Activated T-cell treated with anti-CD3 and anti-CD28 coated beads for 24 hours (primary cell): ENCODE results near the gene UBALD1.
"Not testable (repeated sequence)": the region's sequence is repeated elsewhere in the genome, so short reads cannot be mapped to it uniquely, and the experiment has no call there.

Experiments used
- DNase-seq: peaks from one replicate; pipeline ENCODE4 v3.0.0-alpha.2; 2020; ENCODE audit warnings: low read depth

The UBALD1 gene

GRCh38 chr16:4597174-4597573, 17.5 kb downstream of the UBALD1 start:
- DNase-seq: no peak

DNA sequence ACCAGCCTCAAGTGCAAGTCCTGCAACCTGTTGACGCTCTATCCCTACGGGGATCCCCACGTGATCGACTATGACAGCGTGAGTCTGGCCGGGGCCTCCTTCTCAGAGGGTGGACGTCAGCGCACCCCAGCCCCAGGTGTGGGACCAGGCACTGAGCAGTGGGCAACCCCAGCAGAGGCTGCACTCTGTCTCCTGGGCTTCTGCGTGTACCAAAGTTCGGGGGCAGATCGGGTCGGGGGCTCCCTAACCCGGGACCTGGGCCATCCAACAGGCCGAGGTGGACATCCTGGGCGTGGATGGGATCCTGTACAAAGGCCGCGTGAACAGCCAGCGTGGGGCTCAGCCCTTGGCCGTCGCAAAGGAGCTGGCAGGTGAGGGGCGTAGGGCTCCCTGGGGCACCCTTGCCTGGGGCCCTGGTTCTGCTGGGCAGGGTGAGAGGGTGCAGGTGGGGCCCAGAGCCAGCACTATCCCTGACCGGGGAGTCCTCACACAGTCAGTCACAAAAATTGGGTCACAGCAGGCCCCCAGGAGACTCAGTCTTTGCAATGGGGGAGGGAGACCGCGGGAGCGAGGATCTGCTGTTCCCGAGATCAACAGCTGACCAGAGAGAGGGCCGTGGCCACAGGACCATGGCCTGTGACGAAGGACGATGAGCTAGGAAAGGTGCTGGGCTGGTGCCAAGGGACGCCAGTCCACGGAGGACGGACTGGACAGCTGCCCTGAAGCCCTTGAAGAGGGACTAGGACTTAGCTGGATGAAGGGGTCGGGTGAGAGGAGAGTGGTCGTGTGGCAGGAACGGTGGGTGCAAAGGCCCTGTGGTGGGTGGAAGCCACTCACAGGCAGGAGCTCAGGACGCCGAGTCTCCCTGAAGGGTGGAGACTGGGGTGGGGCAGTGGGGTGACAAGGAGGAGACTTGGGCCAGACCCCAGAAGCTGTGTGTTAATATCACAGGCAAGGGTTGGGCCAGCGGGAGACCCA, 20.0 kb downstream of the UBALD1 start:
- no peak for DNase-seq

- no peak for DNase-seq
These were observed 21.6 kb downstream of the UBALD1 start for GRCh38 chr16:4593086-4593485.

GRCh38 chr16:4591706-4592470, 22.8 kb downstream of the UBALD1 start:
- no peak for DNase-seq

- no peak for DNase-seq
These were observed 23.5 kb downstream of the UBALD1 start for GRCh38 chr16:4591191-4591590.

- no peak for DNase-seq
These were observed 25.7 kb downstream of the UBALD1 start for GRCh38 chr16:4588961-4589360.

DNA sequence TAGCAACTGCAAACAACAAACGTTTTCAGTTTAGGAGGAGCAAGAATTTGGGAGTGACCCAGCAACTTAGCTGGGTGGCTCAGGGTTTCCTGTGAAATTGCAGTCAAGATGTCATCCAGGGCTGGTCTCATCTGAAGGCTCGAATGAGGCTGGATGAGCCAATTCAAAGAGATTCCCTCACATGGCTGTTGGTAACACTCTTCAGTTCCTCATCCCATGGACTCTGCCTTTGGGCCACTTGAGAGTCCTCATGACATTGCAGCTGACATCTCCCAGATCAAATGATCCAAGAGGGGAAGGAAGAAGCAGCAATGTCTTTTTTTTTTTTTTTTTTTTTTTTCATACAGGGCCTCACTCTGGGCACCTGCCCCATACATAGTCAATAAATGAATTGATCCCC, 26.3 kb downstream of the UBALD1 start:
- no peak for DNase-seq

DNA sequence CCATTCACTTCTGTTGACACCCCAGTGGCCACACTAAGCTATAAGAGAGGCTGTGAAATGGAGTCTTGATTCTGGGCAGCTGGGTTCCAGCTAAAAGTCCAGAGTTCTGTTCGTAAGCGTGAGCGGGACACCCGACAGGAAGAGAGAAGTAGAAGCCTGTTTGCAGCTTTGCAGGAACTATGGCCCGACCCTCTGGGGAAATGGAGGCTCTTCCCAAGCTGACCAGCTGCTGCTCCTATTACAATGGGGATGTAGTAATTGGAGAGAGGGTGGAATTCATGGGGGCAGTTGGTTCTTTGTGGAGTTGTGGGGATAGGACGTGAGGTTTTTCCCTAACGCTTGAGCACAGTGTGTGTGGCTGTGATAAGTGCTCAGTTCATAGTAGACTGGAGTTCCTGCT, 28.4 kb downstream of the UBALD1 start:
- DNase-seq: no peak

- DNase-seq: no peak
These were observed 30.8 kb downstream of the UBALD1 start for GRCh38 chr16:4583906-4584305.

DNA sequence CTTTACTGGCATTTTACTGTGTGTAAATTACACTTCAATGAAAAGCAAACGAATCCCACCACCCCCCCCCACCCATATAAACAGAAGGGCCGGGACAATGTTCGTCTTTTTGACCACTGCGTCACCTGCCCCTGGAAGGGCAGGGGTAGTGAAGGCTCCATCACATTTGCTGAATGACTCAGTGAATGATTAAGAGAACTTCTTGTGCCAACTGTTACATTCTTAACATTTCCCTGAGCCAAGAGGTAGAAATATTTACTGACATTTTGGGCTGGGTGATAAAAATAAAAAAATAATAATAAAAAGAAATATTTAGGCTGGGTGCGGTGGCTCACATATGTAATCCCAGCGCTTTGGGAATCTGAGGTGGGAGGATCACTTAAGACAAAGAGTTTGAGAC, 34.4 kb downstream of the UBALD1 start:
- no peak for DNase-seq

DNA sequence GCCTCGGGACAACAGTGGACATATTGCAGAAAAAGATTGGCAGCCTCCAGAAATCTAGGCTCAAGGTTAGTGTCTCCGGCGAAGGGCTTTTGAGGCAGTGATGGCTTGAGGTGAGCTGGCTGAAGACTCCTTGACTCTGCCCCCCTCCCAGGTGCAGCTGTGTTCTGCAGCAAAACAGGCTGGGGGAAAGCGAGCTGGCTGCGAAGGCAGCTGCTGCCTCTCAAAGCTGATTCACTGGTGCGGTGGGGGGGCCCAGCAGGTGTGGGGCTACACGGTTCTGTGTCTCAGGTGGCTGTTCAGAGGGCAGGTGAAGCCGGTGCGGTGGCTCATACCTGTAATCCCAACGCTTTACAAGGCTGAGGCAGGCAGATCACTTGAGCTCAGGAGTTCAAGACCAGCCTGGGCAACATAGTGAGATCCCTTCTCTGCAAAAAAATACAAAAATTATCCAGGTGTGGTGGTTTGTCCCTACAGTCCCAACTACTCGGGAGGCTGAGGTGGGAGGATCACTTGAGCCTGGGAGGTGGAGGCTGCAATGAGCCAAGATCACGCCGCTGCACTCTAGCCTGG, 35.6 kb downstream of the UBALD1 start:
- no peak for DNase-seq

GRCh38 chr16:4576008-4576407, 38.7 kb downstream of the UBALD1 start:
- DNase-seq: no peak

DNA sequence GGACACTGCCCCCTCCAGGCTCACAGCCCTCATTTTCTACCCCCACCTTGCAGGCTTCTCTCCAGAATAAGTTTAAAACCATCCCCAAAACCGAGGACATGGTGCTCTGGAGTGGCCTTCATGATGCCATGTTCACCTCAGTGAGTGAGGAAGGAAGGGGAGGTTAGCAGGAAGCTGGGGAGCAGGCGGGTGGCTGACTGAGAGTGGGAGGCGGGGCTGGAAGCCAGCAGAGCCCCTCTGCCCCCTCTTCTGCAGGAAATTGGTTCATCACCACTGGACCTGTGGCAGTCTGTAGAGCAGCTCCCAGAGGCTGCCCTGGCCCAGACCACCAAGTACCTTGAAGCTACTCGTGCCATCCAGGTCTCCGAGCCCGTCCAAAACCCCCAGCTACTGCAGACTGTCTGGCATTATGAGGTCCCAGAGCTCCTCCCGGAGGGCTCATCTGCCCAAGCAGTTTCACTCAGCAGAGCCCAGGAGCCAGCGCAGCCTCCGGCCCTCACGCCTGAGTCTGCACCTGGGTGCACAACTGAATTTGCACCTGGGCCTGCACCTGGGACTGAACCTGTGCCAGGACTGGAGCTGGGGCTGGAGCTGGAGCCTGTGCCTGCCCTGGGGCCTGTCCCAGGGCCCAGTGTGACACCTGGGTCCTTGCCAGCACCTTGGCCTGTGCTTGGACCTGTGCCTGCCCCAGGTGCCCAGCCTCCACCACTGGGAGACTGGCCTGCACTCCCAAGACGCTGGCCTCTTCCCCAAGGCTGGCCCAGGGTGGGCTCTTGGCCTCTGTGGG, 39.6 kb downstream of the UBALD1 start:
- no peak for DNase-seq

GRCh38 chr16:4573926-4574325, 40.8 kb downstream of the UBALD1 start:
- DNase-seq: not testable (repeated sequence)

DNA sequence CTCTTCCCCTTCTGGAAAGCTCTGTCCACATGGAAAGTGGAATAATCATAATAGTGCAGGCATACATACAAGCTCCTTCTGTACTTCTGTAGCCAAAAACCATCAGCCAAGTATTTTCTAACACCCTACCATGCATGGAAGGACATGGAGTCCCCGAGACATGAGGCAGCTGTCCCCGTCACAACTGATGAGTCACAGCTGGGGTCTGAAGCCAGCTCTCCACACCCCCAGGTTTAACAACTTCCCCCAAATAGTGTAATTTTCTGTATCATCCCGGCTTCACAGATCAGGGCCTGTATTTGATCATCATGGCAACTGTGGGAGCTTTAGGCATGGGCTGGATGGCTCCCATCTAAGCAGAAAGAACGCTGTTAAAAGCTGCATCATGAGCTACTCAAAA, 42.0 kb downstream of the UBALD1 start:
- no peak for DNase-seq

DNA sequence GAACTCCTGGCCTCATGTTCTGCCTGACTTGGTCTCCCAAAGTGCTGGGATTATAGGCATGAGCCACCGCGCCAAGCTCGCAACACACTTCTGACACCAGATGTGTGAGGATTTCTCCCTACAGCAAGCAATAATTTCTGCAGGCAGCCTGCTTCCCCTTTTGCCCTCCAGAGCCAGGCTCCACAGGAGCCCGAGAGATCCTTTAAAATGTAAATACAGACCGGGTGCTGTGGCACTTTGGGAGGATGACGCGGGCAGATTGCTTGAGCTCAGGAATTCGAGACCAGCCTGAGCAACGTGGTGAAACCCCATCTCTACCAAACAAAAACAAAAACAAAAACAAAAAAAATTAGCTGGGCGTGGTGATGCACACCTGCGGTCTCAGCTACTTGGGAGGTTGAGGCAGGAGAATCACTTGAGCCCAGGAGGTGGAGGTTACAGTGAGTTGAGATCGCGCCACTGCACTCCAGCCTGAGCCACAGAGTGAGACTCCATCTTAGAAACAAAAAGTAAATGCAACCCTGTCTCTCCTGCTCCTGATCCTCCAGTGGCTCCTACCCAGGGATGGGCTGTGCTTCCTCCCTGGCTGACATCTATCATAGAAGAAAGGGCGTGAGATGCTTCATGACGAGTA, 43.9 kb downstream of the UBALD1 start:
- no peak for DNase-seq

GRCh38 chr16:4570086-4570485, 44.6 kb downstream of the UBALD1 start:
- DNase-seq: no peak

GRCh38 chr16:4566144-4566543, 48.5 kb downstream of the UBALD1 start:
- DNase-seq: no peak

DNA sequence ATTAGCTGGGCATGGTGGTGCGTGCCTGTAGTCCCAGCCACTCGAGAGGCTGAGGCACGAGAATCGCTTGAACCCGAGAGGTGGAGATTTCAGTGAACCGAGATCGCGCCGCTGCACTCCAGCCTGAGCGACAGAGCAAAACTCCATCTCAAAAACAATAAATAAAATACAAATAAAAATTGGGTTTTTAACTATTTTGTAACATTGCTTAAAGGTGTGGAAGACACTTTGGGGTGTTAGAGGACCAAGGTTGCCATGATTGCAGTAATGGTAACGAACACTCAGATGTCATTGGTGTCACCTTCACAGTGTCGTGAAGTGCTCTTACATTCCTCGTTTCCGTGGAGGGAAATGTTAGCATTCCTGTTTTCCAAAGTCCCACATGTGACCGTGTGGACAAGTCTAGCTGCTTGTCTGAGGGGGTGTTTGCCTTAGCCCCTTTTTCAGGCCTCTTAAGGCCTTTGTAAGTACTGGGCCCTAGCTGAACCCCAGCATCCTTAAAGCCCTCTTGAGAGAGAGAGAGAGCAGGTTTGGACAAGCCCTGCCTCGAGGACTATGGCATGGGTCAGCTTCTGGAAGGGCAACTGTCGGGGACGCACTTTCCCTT, 49.9 kb downstream of the UBALD1 start:
- no peak for DNase-seq

- no peak for DNase-seq
These were observed 53.1 kb downstream of the UBALD1 start for GRCh38 chr16:4561596-4561995.
